ENCODE results near the gene SMIM24.

Gene SMIM24

DNA sequence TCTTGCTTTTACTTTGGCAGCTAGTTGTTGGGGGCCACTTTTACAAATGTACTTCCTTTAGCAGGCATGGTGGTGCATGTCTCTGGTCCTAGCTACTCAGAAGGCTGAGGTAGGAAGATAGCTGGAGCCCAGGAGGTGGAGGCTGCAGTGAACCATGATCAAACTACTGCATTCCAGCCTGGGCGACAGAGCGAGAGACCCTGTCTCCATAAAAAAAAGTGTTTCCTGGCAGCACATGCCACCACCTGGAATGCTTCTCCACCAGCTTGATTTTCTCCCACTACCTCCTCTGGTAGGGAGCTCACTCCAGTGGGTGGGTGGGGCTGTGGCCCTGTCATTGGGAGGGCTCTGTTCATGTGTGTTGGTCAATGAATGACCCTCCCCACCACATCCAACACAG lies 38.3 kb upstream of the SMIM24 start:
- Histone ChIP-seq H3K4me1 (ENCODE audit: insufficient read depth, poor library complexity, severe bottlenecking) (peaks cover 11% of the 10 kb centered on the region), H3K27me3 (ENCODE audit: insufficient read depth, poor library complexity, severe bottlenecking) (no peaks in the 10 kb centered on the region), H3K27ac (ENCODE audit: poor library complexity, severe bottlenecking) (no peak overlapping the region), H3K4me3 (ENCODE audit: severe bottlenecking) (no peak overlapping the region), H3K36me3 (ENCODE audit: low read depth) (peaks cover 15% of the 10 kb centered on the region), H3K9me3 (ENCODE audit: severe bottlenecking) (no peaks in the 10 kb centered on the region)
- no peak for TF ChIP-seq CTCF (IDR thresholded peaks at IDR 0.05; ENCODE audit: poor library complexity, severe bottlenecking)
- DNase-seq (ENCODE audit: low spot score), result no peak
- ATAC-seq (ENCODE audit: low read depth), result no peak

GRCh38 chr19:3518255-3518654 lies 37.9 kb upstream of the SMIM24 start:
- DNase-seq (ENCODE audit: low spot score) (no peak), ATAC-seq (ENCODE audit: low read depth) (no peak)
- no peak overlapping the region for H3K27ac ChIP-seq (ENCODE audit: poor library complexity, severe bottlenecking)
- no peaks in the 10 kb centered on the region for H3K27me3 ChIP-seq (ENCODE audit: insufficient read depth, poor library complexity, severe bottlenecking)
- no peak for TF ChIP-seq CTCF (IDR thresholded peaks at IDR 0.05; ENCODE audit: poor library complexity, severe bottlenecking)
- H3K4me3 ChIP-seq (ENCODE audit: severe bottlenecking), result no peak overlapping the region
- no peaks in the 10 kb centered on the region for H3K9me3 ChIP-seq (ENCODE audit: severe bottlenecking)
- H3K36me3 ChIP-seq (ENCODE audit: low read depth), result peaks cover 11% of the 10 kb centered on the region
- H3K4me1 ChIP-seq (ENCODE audit: insufficient read depth, poor library complexity, severe bottlenecking), result peaks cover 11% of the 10 kb centered on the region

DNA sequence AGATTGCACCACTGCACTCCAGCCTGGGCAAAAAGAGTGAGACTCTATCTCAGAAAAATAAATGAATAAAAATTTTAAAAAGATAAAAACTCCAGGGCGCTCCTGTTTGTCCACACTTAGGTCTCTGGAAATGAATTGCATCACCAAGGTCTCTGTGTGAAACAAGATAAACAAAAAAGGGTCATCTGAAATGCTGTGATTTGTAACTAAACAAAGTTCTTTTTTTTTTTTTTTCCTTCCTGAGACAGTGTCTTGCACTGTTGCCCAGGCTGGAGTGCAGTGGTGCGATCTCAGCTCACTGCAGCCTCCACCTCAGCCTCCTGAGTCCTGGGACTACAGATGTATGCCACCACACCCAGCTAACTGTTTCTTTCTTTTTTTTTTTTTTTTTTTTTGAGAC lies 37.3 kb upstream of the SMIM24 start:
- Histone ChIP-seq H3K27ac (ENCODE audit: poor library complexity, severe bottlenecking) (no peak overlapping the region), H3K9me3 (ENCODE audit: severe bottlenecking) (no peaks in the 10 kb centered on the region), H3K36me3 (ENCODE audit: low read depth) (peaks cover 7% of the 10 kb centered on the region), H3K4me1 (ENCODE audit: insufficient read depth, poor library complexity, severe bottlenecking) (peaks cover 11% of the 10 kb centered on the region), H3K27me3 (ENCODE audit: insufficient read depth, poor library complexity, severe bottlenecking) (no peaks in the 10 kb centered on the region), H3K4me3 (ENCODE audit: severe bottlenecking) (no peak overlapping the region)
- TF ChIP-seq CTCF (IDR thresholded peaks at IDR 0.05; ENCODE audit: poor library complexity, severe bottlenecking), result no peak
- ATAC-seq (ENCODE audit: low read depth) (no peak), DNase-seq (ENCODE audit: low spot score) (no peak)

GRCh38 chr19:3516675-3517207 lies 36.4 kb upstream of the SMIM24 start:
- ATAC-seq (ENCODE audit: low read depth) (no peak), DNase-seq (ENCODE audit: low spot score) (no peak)
- no peaks in the 10 kb centered on the region for H3K27me3 ChIP-seq (ENCODE audit: insufficient read depth, poor library complexity, severe bottlenecking)
- no peak overlapping the region for H3K4me3 ChIP-seq (ENCODE audit: severe bottlenecking)
- H3K4me1 ChIP-seq (ENCODE audit: insufficient read depth, poor library complexity, severe bottlenecking), result peaks cover 11% of the 10 kb centered on the region
- H3K36me3 ChIP-seq (ENCODE audit: low read depth), result peaks cover under 1% of the 10 kb centered on the region
- H3K9me3 ChIP-seq (ENCODE audit: severe bottlenecking), result no peaks in the 10 kb centered on the region
- no peak for TF ChIP-seq CTCF (IDR thresholded peaks at IDR 0.05; ENCODE audit: poor library complexity, severe bottlenecking)
- no peak overlapping the region for H3K27ac ChIP-seq (ENCODE audit: poor library complexity, severe bottlenecking)

GRCh38 chr19:3515891-3516422 lies 35.6 kb upstream of the SMIM24 start:
- Histone ChIP-seq H3K27ac (ENCODE audit: poor library complexity, severe bottlenecking) (no peak overlapping the region), H3K9me3 (ENCODE audit: severe bottlenecking) (no peaks in the 10 kb centered on the region), H3K4me3 (ENCODE audit: severe bottlenecking) (no peak overlapping the region), H3K27me3 (ENCODE audit: insufficient read depth, poor library complexity, severe bottlenecking) (no peaks in the 10 kb centered on the region), H3K4me1 (ENCODE audit: insufficient read depth, poor library complexity, severe bottlenecking) (peaks cover 8% of the 10 kb centered on the region), H3K36me3 (ENCODE audit: low read depth) (peaks cover 3% of the 10 kb centered on the region)
- DNase-seq (ENCODE audit: low spot score), result no peak
- ATAC-seq (ENCODE audit: low read depth), result no peak
- no peak for TF ChIP-seq CTCF (IDR thresholded peaks at IDR 0.05; ENCODE audit: poor library complexity, severe bottlenecking)
